Measurements from ENCODE around the gene PGLYRP4. TPM values are rescaled to one million over a fixed set of nuclear protein-coding genes. Genes with fewer than 3 reads are reported as not detected.

Gene PGLYRP4
- total and polyA plus RNA-seq, 2 of the 4 experiments (the other 2 are of a cell fraction), result not detected

DNA sequence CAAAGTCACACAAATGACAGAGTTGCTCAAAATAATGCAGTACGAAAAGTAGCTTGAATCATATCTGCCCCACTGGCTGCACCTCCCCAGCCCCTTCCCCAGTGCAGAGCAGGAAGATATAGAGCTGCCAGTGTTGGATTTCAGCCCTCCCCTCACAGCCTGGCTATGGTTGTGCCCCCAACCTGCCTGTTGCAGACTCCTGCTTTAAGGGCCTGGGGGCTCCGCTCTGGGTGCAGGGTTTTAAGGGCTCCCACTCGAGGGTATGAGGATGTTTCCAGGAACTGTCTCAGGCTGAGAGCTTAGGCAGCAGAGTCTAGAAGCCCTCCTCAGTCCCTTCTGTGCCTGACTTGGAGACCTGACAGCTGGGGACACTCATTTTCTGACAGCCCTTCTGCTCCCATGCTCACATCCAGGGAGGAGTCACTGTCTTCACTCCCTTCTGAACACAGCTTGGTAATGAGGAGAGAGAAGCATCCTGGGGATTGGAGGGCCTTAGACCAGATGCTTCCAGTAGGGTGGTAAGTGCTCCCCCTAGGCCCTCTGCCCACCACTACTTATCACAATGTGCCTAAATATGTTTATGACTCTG is 13.6 kb upstream of the PGLYRP4 start:
- no CpG with 5 or more reads among the region's 3 CpGs for WGBS, 2 experiments (ENCODE audit: extremely low coverage in 2 of 2, insufficient read length in 1 of 2)
- Histone ChIP-seq H4K91ac (ENCODE audit: insufficient read depth, low read depth, low read length) (no peak overlapping the region), H2BK20ac (ENCODE audit: low read depth, low read length) (no peak overlapping the region), H3K18ac (ENCODE audit: low read depth, low read length) (no peak overlapping the region), H3K9ac (ENCODE audit: low read depth, low read length) (no peak overlapping the region), H3K9me1 (ENCODE audit: insufficient read depth, low read length) (no peaks in the 10 kb centered on the region), H3K14ac (replicated peaks; ENCODE audit: low read depth, low read length) (no peak overlapping the region), H3K36me3 (ENCODE audit: control insufficient read depth, insufficient read depth, low read length) (no peaks in the 10 kb centered on the region), H2BK5ac (ENCODE audit: low read depth, low read length, poor library complexity, severe bottlenecking) (no peak overlapping the region), H3K4me3 (ENCODE audit: insufficient read depth, low read depth, low read length) (no peak overlapping the region), H4K20me1 (ENCODE audit: insufficient read depth, low read length) (no peaks in the 10 kb centered on the region), H2BK15ac (ENCODE audit: low read depth, low read length) (no peak overlapping the region), H4K8ac (ENCODE audit: low read depth in 2 of 2, low read length in 2 of 2) (no peak overlapping the region), H3K56ac (ENCODE audit: extremely low read depth, insufficient read depth, low read length) (no peak overlapping the region), H4K5ac (ENCODE audit: low read depth, low read length) (no peak overlapping the region), H2AK9ac (replicated peaks; ENCODE audit: low read depth, low read length, poor library complexity) (no peak overlapping the region), H3K9me3 (ENCODE audit: control insufficient read depth, insufficient read depth, low read length) (no peaks in the 10 kb centered on the region), H3K23ac (ENCODE audit: low read depth, low read length) (no peak overlapping the region), H3K79me1 (ENCODE audit: low read depth in 1 of 2, low read length in 2 of 2) (no peaks in the 10 kb centered on the region), H2AFZ (replicated peaks; ENCODE audit: low read length, poor library complexity) (no peak overlapping the region), H3K4me2 (ENCODE audit: low read depth, low read length) (no peak overlapping the region), H3K4ac (ENCODE audit: low read depth, low read length) (no peak overlapping the region), H2BK120ac (ENCODE audit: low read depth, low read length) (no peak overlapping the region), H3K27me3 (ENCODE audit: control insufficient read depth, insufficient read depth, low read length) (peaks cover 11% of the 10 kb centered on the region), H3K4me1 (ENCODE audit: control insufficient read depth, insufficient read depth, low read length) (no peaks in the 10 kb centered on the region), H2AK5ac (ENCODE audit: low read depth, low read length) (no peak overlapping the region), H3K27ac (ENCODE audit: insufficient read depth, low read length) (no peak overlapping the region)
- dilution Hi-C loops (cut with HindIII; ENCODE audit: low sequenced_read_pairs, unreplicated experiment) (no loop called here), intact Hi-C loops (cut with micrococcal nuclease) (no loop called here), in situ Hi-C loops (cut with MboI; ENCODE audit: low sequenced_read_pairs) (no loop called here)
- no TSS peak for BruUV-seq (replicated peaks)
- TF ChIP-seq FOS (IDR thresholded peaks at IDR 0.05; ENCODE audit: low read depth, low read length) (no peak), RAD21 (IDR thresholded peaks at IDR 0.05; ENCODE audit: low read length) (no peak), USF2 (IDR thresholded peaks at IDR 0.05; ENCODE audit: low read depth, low read length) (no peak), MXI1 (IDR thresholded peaks at IDR 0.05; ENCODE audit: borderline replicate concordance, low read depth, low read length) (no peak), MAFK (IDR thresholded peaks at IDR 0.05; ENCODE audit: low read depth, low read length) (no peak), CTCF (conservative IDR thresholded peaks at IDR 0.05; ENCODE audit: low read depth, low read length) (no peak), CEBPB (IDR thresholded peaks at IDR 0.05; ENCODE audit: low read depth, low read length) (no peak), RFX5 (IDR thresholded peaks at IDR 0.05; ENCODE audit: low read depth, low read length) (no peak)
- ChIA-PET CTCF (no interaction called here), POLR2A (ENCODE audit: unreplicated experiment) (no interaction called here)
- ATAC-seq (ENCODE audit: low read depth), result no peak
- DNase-seq, result no peak
